GM18502 (cell line): ENCODE measurements around the gene OR52H1.

Experiments
- ATAC-seq: cut with Tn5 transposase; IDR thresholded peaks from one replicate; pipeline ENCODE4 v1.9.1; 2021; ENCODE audit warnings: mild to moderate bottlenecking; ENCODE audit not compliant: unreplicated experiment, poor library complexity

Gene OR52H1

DNA sequence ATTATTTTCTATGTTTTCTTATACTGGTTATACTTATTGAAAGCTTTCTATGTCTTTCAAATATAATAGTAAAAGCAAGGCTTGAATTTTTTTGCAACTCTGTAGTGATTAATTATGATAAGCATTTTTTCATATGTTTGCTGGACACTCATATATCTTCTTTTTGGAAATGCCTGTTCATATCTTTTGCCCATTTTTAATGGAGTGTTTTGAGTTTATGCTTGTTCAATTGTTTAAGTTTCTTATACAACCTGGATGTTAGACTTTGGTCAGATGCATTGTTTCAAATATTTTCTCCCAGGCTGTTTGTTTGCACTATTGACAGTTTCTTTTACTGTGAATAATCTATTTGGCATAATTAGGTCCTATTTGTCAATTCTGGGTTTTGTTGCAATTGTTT lies 11.9 kb downstream of the OR52H1 start:
- ATAC-seq, result no peak

DNA sequence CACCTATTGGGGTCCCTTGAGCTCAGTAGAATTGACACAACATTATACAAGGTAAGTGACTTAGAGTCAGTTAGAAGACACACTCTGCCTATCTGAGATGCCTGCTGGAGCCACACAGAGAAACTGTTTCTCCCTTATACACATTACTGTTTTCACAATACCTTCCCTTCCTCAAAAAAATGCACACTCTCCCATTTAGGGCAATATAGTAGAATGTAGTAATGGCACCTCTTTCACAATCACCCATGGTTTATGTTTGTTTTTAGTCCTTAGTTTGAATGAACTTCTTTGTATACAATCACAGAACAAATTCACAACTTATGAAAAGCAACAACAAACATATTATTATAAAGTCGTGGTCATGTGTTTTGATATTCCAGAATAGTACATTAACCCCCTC lies 14.3 kb downstream of the OR52H1 start:
- ATAC-seq, result no peak

DNA sequence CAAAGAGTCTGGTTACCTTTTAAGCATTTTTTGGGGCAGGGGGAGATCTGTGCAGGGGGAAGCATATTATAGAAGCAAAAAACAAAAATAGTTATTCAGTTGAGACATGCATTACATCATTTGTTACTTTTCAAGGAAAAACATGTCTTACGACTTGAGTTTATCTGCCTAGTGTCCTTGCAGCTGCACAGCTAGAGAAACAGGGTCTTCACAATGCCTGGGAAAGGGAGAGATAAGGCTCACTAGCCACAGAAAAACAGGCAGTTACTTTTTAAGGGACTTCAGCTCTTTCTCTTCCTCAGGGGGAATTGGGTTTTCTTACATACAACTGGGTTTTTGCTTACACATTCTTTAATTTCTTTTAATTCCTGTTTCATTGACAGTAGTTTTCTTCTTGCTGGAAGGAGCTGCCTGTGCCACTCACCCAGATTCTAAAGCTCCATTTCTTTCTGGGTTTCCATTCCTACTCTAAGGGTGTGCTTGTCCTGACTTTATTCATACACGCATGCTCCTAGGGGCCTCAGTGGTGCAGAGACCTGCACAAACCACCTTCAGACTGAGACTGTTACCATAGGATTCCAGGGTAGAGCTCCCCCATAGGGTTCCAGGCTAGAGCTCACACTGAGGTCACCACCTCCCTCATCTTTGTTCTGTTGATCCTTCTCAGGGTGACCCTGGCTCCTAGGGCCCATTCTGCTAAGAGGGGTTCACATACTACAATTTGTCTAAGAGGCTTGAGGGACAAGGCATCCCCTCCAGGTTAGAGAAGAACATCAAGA lies 17.1 kb downstream of the OR52H1 start:
- ATAC-seq, result no peak

DNA sequence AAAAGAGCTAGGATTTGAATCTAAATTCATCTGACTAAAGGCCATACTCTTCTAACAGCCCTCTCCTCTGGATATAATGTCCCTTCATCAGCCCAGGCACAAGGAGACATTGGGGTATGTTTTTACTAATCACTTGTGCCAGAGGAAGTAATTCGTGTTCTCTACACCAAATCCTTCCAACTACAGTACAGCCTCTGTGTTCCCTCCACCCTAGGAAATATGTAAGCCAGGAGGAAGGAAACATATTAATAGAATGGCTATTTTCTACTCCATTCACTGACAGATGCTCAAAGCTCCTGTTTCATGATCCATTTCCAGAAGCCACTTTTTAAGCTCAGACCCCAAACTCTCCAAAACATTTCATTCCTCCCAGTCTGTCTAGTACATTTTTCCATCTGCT lies 19.8 kb downstream of the OR52H1 start:
- no peak for ATAC-seq

DNA sequence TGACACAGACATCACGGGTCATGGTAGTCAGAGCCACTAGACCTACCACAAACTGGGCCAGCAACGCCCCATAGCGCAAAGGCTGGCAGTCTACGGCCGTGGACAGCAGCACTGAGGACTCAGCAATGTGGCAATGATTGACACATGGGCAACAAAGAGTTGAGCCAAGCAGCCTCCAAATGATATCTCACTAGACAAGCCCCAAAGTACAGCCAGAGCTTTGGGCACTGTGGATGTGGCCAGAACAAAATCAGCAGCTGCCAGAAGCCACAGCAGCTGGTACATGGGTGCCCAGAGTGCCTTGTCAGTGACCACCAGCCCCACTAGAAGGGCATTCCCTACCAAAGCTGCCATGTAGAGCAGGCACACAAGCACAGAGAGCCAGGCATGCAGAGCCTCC lies 20.6 kb downstream of the OR52H1 start:
- no peak for ATAC-seq

DNA sequence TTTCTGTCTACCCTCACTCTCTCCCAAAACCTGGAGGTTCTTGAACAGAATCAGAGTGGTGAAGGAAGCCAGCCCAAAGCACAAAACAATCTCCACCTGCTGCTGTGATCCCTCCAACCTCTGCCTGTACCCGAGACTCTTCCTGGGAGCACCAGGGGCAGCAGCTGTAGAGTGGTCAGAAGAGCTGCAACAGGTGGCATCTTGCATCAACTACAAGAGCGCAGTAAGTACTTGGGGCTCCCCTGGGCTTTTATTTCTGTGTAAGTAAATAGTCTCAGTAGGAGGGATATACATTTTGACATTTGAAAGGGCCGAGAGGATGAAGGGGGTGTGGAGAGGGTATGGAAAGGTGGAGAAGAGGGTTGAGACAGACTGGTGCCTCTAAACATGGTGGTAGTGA lies 23.6 kb downstream of the OR52H1 start:
- ATAC-seq, result no peak

DNA sequence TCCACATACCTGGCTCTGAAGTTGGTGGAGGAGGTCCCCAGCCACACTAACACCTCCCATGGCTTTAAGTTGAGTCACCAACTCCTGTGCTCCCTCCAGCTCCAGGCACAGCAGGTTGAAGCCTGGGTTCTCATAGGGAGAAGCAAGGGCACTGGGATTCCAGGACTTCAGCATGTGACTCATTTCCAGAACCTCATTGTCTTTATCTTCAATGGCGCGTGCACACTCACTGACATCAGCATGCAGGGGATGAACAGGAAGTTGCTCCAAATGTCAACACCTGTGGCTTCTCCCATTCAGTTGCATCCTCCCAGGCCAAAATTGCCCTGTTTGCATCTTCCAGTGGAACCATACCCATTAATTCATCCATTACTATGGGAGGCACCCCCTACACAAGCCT lies 26.0 kb downstream of the OR52H1 start:
- no peak for ATAC-seq

DNA sequence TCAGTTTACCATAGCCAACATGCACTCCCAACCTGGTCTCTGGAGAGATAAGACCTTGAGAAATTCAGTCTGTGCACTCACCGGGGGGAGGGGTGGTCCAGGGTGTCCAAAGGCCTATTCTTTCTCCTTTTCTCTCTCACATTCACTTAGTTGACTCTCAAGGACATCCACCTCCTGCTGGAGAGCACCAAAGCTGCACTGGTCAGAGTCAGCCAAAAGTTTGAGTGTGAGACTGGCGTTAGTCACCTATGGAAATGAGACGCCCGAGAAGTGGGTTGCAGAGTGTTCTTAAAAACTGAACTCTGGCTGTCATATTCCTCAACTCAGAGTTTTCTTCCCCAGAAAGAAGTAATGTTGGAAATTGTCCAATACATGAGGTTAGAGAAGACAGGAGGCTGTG lies 26.8 kb downstream of the OR52H1 start:
- ATAC-seq, result no peak

DNA sequence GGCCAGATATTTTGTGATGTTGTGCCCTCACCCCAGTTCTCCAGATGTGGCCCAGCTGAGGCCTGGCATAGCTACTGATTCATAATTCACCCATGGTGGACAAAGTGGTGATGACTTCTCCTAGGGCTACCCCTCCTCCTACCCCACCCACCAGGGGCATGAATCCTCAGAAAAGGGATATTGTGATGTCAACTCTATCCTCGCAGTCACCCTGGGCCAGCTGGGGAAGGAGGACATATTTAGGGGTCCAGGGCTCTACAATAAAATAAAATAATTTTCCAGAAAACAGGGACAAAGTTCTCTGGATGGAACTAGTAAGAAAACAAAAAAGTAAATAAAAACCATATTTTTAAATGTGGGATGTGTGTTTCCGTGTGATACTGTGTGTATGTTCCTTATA lies 31.7 kb downstream of the OR52H1 start, which contains the start of gene UBQLNL:
UBQLNL (minus strand) TSS at position 101 of the 400 bp plus-strand sequence. CDS start 258 bp downstream, outside the sequence.
- no peak for ATAC-seq

DNA sequence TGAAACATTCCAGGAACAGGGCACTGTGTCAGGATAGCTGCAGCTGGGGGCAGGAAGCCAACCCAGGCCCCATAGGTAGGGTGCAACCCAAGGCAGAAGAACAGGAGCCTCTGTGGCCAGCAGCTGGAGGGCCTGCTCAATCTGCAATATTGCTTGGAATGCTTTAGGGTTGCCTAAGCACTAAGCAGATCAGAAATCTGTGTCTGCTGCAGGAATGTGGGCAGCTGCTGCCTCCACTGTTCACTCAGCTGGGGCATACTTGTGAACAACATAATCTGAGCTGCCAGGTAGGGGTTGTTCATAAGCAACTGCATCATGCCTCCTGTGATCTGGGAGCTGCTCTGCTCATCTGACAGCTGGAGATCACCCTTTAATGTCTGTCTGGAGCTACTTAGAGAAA lies 33.5 kb downstream of the OR52H1 start:
- no peak for ATAC-seq

DNA sequence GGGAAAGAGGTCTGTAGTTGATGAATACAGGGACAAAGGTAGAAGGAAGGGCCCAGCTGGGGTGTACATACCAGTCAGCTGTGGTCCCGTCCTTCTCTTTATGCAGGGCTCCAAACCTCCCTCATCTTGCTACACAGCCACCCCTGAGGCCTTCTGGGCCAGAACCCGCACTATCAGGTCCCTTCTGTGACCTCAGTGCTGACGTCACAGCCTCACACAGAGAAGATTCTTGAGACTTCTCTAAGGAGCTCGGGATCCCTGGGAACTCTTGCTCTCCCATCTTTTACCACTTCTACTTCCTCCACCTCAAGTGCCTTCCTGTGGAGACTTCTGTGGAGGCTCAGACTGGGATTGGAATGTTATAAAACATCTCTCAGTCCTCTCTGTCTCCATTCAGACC lies 38.5 kb downstream of the OR52H1 start, which contains the start of gene UBQLN3:
UBQLN3 (minus strand) TSS at position 155 of the 400 bp plus-strand sequence. CDS start 399 bp downstream, outside the sequence.
- ATAC-seq, result no peak

DNA sequence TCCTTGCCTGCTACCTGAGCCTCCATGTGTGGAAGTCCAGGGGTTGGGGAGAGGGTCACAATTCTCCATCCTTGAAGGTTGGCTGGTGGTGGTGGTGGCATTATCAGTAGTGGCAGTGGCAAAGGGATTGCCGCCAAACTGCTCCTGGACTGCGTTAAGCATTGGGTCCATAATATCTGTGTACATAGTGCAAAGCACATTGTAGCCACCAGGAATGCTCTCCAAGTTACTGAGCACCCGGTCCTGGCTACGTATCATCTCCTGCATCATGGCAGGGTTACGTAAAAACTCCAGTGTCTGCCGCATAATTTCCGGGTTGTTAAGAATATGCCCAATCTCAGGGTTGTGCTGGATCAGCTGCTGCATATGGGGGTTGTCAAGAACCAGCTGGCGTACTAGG lies 39.7 kb downstream of the OR52H1 start:
- no peak for ATAC-seq

DNA sequence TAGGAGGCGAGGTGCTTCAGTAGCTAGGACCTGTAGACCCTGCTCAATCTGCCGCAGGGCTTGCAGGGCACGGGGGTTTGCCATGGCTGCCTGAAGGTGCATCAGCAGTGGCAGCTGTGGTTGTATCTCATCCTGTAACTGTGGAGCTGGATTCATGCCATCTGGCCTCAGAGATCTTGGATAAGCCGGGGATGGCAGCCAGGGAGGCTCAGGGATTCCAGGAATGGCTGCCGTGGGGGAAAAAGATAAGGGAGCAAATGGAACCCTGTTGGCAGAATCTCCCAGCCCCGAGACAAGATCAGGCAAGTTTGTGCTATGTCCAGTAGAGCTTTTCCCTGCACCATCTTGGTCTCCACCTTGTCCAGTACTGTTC lies 40.4 kb downstream of the OR52H1 start:
- ATAC-seq, result no peak

DNA sequence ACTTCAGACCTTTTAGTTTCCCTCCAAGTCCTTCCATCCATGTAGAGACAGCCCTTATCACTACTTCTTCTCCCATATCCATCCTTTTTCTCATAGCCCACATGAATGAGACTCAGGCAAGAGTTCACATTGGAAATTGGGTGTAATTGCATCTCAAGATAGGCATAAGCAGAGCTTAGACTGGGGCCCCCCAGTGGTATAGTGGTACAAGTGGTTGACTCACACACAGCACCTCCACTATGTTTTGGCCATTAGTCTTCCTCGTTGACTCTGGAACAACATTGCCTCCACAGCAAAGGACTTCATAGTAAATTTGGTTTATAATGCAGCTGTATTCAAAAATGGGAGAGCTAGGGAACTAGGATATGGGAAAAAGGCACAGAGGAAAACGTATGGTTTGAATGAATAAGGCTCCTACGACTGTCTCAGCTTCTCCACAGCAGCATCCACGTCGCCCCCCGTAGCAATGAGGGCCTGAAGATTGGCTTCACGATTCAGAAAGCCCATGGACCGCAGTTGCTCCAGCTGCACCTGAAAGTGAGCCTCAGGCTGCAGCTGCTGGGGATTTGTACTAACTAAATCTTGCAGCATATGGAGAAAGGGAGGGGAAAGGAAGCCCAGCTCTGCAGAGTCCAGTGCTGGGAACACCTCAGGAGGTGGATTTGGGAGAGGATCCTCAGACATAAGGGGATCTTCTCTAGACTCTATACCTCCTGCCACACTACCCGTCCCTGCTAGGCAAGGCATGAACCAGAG lies 41.0 kb downstream of the OR52H1 start:
- ATAC-seq, result no peak

DNA sequence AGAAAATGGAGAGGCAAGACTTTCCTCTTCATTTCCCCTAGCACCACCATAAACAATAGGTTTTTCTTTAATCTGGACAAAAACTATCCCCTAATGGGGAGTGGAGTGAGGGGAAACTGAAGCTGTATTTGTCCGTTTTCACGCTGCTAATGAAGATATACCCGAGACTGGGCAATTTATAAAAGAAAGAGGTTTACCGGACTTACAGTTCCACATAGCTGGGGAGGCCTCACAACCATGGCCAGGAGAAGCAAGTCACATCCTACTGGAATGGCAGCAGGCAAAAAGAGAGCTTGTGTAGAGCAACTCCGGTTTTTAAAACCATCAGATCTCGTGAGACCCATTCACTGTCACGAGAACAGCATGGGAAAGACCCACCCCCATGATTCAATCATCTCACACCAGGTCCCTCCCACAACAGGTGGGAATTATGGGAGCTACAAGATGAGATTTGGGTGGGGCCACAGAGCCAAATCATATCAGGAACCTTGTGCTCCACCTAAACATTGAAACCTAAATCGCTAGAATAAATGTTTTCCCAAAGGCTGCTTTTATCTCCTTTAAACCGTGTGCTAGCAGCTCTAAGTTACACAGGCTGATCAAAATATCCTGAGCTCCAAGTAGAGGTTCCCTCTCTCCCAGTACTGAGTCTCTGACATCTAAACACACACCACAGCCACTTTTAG lies 42.8 kb downstream of the OR52H1 start:
- ATAC-seq, result no peak

DNA sequence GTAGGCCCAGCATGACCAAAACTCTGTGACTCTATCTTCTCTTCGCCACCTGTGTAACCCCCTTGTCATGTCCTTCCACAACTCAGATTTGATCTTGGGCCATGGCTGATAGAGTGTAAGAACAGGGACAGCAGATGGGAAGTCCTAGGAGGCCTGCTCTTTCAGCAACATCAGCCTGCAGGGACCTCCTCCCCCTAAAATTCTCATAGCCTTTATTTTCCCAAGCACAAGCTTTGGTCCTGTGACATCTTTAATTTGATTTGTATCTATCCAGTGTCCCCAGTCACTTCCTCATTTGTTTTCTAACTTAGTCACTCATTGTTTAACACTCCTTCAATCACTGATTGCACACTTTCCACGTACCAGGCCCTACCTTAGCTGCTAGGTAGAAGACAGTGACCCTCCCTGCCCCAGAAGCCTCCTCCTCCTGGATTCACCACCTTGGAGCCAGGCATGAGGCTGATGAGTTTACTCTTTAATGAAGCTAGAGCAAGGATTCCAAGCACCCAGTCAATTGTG lies 43.9 kb downstream of the OR52H1 start:
- no peak for ATAC-seq

DNA sequence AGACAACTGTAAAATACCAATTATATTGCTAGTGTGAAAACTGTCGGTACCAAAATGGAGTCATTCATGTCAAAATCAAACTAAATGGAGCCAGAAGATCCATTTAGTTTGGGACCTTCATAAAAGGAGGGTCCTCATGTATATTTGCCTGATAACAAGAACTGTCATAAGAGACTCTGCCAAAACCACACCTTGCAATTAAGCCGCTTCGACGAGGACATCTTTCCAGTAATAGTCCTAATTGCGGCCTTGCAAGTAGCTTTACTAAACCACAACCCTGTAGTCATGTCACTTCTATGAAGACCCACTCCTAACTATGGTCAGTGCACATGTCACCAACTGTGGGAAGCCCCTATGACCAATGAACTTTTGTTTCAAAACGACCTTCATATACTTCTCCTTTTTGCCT lies 47.9 kb downstream of the OR52H1 start:
- ATAC-seq, result no peak

DNA sequence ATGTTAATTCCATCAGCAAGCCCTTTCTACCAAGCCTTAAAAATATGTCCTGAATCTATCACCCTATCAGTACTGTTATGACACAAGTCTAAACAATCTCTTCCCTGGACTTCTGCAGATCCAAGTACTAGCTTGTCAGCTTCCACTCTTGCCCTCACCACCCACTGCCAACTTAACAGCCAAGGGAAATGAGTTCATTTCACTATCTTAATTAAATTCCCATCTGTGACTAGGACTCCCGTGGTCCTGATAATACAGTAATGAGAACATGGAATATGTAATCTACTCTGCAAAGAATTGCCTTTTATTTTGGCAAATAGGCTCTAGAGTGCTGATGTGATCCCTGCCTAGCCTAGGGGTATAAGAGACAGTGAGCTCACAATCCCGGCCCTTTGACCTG lies 48.7 kb downstream of the OR52H1 start:
- ATAC-seq, result no peak
